Gastrocnemius medialis (tissue), 4 donors: ENCODE results near the gene C1orf122. TPM values are rescaled to one million over a fixed set of nuclear protein-coding genes. Genes with fewer than 3 reads are reported as not detected.

Source experiments
- ATAC-seq, 2 donors: fragments of 150-250 bp; one replicate each; pipeline ENCODE4 v1.9.1; 2016
- DNase-seq, 2 donors: peaks; one replicate each; pipeline ENCODE4 v3.0.0-alpha.2; 2019
- H3K27ac ChIP-seq, 4 donors: fragments of 200-600 bp; sonication (generic); 1 replicate in 1 of 4; 2 replicates in 3 of 4; pipeline ENCODE4 v1.5.1; 2016 to 2018; ENCODE audit warnings: mild to moderate bottlenecking in 2 of 4, moderate library complexity in 1 of 4
- H3K27me3 ChIP-seq, 3 donors: fragments of 200-600 bp; sonication (generic) in 2 of 3; 1 replicate in 1 of 3; 2 replicates in 2 of 3; pipeline versions ENCODE4 v1.5.1 to v1.6.0; 2016 to 2019; ENCODE audit warnings: mild to moderate bottlenecking in 1 of 3, moderate library complexity in 1 of 3
- H3K36me3 ChIP-seq, 2 donors: fragments of 200-600 bp; sonication (generic) in 1 of 2; one replicate each; pipeline ENCODE4 v1.5.1; 2017 to 2018
- H3K4me1 ChIP-seq, 2 donors: fragments of 200-600 bp; sonication (generic) in 1 of 2; one replicate each; pipeline ENCODE4 v1.5.1; 2016 to 2017; ENCODE audit warnings: mild to moderate bottlenecking in 2 of 2
- H3K4me3 ChIP-seq, 4 donors: fragments of 200-600 bp; sonication (generic) in 3 of 4; 1 replicate in 1 of 4; 2 replicates in 3 of 4; pipeline ENCODE4 v1.5.1; 2016 to 2019; ENCODE audit warnings: mild to moderate bottlenecking in 2 of 4
- H3K9me3 ChIP-seq, 3 donors: fragments of 200-600 bp; sonication (generic) in 2 of 3; 1 replicate in 1 of 3; 2 replicates in 2 of 3; pipeline ENCODE4 v1.5.1; 2016 to 2019
- POLR2A ChIP-seq, 2 donors: fragments of 450-650 bp; IDR thresholded peaks; one replicate each; pipeline ENCODE4 v1.6.1; 2017; ENCODE audit warnings: antibody characterized with exemption in 2 of 2, mild to moderate bottlenecking in 2 of 2, moderate library complexity in 2 of 2
- in situ Hi-C, 4 donors: fragments of 200-750 bp; cut with MboI; loops; one replicate each; pipeline versions ENCODE4 v1.15.0 to v1.8.0; 2017; ENCODE audit warnings: low sequenced_read_pairs in 4 of 4
- intact Hi-C: fragments of 100-400 bp; cut with DNase I; formaldehyde crosslinking; loops from one replicate; pipeline ENCODE4 v1.15.1; 2023; ENCODE audit warnings: low total_unique reads
- total RNA-seq, 4 donors: library from RNA; depleted of rRNA; stranded (reverse); fragments of >200 nt; gene quantifications; one replicate each; pipeline versions ENCODE4 v1.1.0 to v1.2.3, GENCODE V29; 2016
- TF ChIP-seq, protein P1 (sequence below), 5 experiments: fragments of 450-650 bp in 3 of 5; fragments of 200-600 bp in 2 of 5; sonication (generic) in 2 of 5; IDR thresholded peaks in 4 of 5; conservative IDR thresholded peaks in 1 of 5; 1 replicate in 4 of 5; 2 replicates in 1 of 5; pipeline ENCODE4 v1.5.1; 2016 to 2019; ENCODE audit warnings: antibody characterized with exemption in 5 of 5, mild to moderate bottlenecking in 3 of 5, moderate library complexity in 3 of 5

The C1orf122 gene
- 10 to 100 TPM; 41.2 to 96.0 (median 56.8) TPM for total RNA-seq

DNA sequence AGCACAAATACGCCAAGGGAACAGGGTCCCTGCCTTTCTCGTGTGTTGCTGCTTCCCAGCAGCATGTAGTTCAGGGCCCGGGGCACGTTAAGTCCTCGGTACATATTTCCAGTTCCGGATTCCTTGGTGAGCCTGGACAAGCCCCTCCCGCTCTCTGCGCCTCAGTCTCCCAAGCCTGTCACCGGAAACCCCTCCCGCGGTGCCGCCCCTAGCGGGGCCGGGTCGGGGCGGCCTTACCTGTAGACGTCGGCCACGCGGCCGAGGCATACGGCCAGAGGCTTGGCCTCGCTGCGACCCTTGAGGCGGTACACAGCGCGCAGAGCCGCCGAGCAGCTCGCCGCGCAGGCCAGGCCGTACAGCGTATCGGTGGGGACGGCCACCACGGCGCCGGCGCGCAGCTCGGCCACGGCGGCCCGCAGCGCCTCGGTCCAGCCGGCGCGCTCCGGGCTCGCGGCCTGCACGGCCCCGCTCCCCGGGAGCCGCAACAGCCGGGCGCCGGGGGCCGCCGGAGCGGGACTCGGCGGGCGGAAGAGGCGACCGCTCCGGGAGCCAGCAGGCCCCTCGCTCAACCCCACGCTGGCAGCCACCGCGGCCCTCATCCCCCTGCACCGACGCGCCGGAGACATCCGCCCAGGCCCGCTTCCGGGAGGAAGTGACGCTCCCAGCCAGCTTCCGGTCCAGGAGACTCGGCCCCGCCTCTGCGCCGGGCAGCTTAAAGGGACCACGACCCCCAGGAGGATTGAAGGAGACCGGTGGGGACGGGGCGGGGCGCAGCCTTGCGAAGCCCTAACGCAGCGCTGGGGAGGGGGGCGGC lies at the start of gene C1orf122, which contains the start of gene YRDC:
TSS of gene C1orf122 (plus strand) at position 236 of the 814 bp plus-strand sequence. CDS start 615 bp downstream, outside the sequence.
TSS of gene YRDC (minus strand) at position 654 of the 814 bp plus-strand sequence. CDS start at position 626, 28 bp downstream.
- peaks cover 29 to 34% of the 10 kb centered on the region in 2 donors for H3K4me1 ChIP-seq
- peaks cover 0 to 40% of the 10 kb centered on the region in 2 donors for H3K36me3 ChIP-seq
- peak within 1 kb of the TSS; percentile 89 to 98 (median 96) for H3K27ac ChIP-seq
- H3K27me3 ChIP-seq = no peaks in the 10 kb centered on the region
- TF ChIP-seq, protein P1, sequence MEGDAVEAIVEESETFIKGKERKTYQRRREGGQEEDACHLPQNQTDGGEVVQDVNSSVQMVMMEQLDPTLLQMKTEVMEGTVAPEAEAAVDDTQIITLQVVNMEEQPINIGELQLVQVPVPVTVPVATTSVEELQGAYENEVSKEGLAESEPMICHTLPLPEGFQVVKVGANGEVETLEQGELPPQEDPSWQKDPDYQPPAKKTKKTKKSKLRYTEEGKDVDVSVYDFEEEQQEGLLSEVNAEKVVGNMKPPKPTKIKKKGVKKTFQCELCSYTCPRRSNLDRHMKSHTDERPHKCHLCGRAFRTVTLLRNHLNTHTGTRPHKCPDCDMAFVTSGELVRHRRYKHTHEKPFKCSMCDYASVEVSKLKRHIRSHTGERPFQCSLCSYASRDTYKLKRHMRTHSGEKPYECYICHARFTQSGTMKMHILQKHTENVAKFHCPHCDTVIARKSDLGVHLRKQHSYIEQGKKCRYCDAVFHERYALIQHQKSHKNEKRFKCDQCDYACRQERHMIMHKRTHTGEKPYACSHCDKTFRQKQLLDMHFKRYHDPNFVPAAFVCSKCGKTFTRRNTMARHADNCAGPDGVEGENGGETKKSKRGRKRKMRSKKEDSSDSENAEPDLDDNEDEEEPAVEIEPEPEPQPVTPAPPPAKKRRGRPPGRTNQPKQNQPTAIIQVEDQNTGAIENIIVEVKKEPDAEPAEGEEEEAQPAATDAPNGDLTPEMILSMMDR (IDR thresholded peaks at IDR 0.05 in 4 of 5, conservative IDR thresholded peaks at IDR 0.05 in 1 of 5) = no peak
- peak; percentile 89 to 93 for TF ChIP-seq POLR2A (IDR thresholded peaks at IDR 0.05)
- in situ Hi-C loops (loop anchor here in 2 of 4 donors (5.0 to 10.0 kb wide), 2 partner anchors 50 to 57 kb away; partner anchors contain the start of gene MTF1 (in 1 of the 2)), intact Hi-C loops (loop anchor here (1.0 to 2.0 kb wide), 4 partner anchors 52 to 1051 kb away; partner anchors contain the start of genes CDCA8, MTF1 and RRAGC)
- peak; percentile 90 to 92 for DNase-seq
- ATAC-seq = peak; percentile 85 to 94
- H3K9me3 ChIP-seq = no peaks in the 10 kb centered on the region
- peak within 1 kb of the TSS; percentile 74 to 93 (median 87) for H3K4me3 ChIP-seq

DNA sequence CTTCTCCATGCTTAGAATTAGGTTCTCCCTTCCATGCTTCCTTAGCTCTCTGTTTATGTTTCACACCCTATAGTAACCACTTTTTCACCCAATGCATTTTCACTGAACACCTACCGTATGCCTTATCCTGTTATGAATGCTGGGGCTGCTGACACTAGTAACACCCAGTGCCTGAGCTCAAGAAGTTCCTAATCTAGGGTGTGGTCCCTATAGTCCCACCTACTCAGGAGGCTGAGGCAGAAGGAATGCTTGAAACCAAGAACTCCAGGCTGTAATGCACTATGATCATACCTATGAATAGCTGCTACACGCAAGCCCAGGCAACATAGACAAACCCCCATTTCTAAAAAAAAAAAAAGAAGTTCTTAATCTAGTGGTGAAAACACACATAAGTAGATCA lies 48.1 kb upstream of the C1orf122 start:
- Histone ChIP-seq H3K27ac (no peak overlapping the region), H3K27me3 (peaks cover 29 to 40% (median 31%) of the 10 kb centered on the region in 3 donors)
- intact Hi-C loops = no loop called here

GRCh38 chr1:37761416-37762095 lies 46.0 kb upstream of the C1orf122 start:
- no peak for ATAC-seq
- no peak for DNase-seq
- intact Hi-C loops (no loop called here), in situ Hi-C loops (no loop called here)
- no peak overlapping the region for H3K4me3 ChIP-seq
- peaks cover 42 to 47% (median 46%) of the 10 kb centered on the region in 3 donors for H3K27me3 ChIP-seq
- H3K4me1 ChIP-seq = no peaks in the 10 kb centered on the region
- H3K27ac ChIP-seq = no peak overlapping the region
- TF ChIP-seq POLR2A (IDR thresholded peaks at IDR 0.05) = no peak
- no peaks in the 10 kb centered on the region for H3K36me3 ChIP-seq
- no peaks in the 10 kb centered on the region for H3K9me3 ChIP-seq

More for the DNA sequence above, 48.1 kb upstream of the C1orf122 start:
- no peaks in the 10 kb centered on the region for H3K9me3 ChIP-seq
- H3K36me3 ChIP-seq = no peaks in the 10 kb centered on the region
- in situ Hi-C loops = no loop called here
- TF ChIP-seq, protein P1 (IDR thresholded peaks at IDR 0.05 in 4 of 5, conservative IDR thresholded peaks at IDR 0.05 in 1 of 5) = no peak
- no peak for TF ChIP-seq POLR2A (IDR thresholded peaks at IDR 0.05)
- DNase-seq (no peak), ATAC-seq (no peak)
- no peak overlapping the region for H3K4me3 ChIP-seq
- H3K4me1 ChIP-seq = no peaks in the 10 kb centered on the region

DNA sequence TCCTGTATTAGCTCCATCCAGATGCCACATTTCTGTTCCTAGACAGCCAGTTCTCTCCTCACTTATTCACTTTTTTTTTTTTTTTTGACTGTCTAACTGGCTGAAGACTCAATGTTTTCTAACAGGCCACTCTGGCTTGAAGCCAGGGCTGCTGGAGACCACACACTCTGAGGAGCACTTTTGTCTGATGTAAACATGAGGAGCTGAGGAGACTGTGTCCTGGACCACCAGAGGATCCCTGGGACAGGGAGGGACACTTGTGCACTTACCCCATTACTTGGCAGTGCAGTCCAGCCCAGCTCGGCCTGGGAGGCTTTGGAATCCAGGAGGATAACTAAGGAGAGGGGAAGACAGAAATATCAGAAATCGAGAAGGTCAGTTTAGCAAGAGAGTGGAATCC lies 45.1 kb upstream of the C1orf122 start:
- intact Hi-C loops = no loop called here
- Histone ChIP-seq H3K9me3 (no peaks in the 10 kb centered on the region), H3K4me1 (no peaks in the 10 kb centered on the region), H3K27me3 (peaks cover 50 to 56% (median 54%) of the 10 kb centered on the region in 3 donors), H3K36me3 (no peaks in the 10 kb centered on the region), H3K4me3 (no peak overlapping the region), H3K27ac (no peak overlapping the region)
- DNase-seq = no peak
- TF ChIP-seq, protein P1 (IDR thresholded peaks at IDR 0.05 in 4 of 5, conservative IDR thresholded peaks at IDR 0.05 in 1 of 5) = no peak
- no peak for TF ChIP-seq POLR2A (IDR thresholded peaks at IDR 0.05)
- ATAC-seq = no peak
- in situ Hi-C loops = no loop called here
